GM12874 (cell line): Measurements from ENCODE around the gene FOXB2.

Source experiments
- CTCF ChIP-seq: IDR thresholded peaks from 2 replicates; pipeline ENCODE4 v1.5.1; 2011; ENCODE audit warnings: low read depth, mild to moderate bottlenecking, control low read depth, low read length, moderate library complexity; ENCODE audit not compliant: insufficient read depth

Gene FOXB2

GRCh38 chr9:76989501-76989900, 30.0 kb upstream of the FOXB2 start:
- TF ChIP-seq CTCF = no peak

GRCh38 chr9:76996700-76997099, 22.8 kb upstream of the FOXB2 start:
- TF ChIP-seq CTCF = peak; percentile 69

- no peak for TF ChIP-seq CTCF
Measured at GRCh38 chr9:76999261-76999660, 20.2 kb upstream of the FOXB2 start.

DNA sequence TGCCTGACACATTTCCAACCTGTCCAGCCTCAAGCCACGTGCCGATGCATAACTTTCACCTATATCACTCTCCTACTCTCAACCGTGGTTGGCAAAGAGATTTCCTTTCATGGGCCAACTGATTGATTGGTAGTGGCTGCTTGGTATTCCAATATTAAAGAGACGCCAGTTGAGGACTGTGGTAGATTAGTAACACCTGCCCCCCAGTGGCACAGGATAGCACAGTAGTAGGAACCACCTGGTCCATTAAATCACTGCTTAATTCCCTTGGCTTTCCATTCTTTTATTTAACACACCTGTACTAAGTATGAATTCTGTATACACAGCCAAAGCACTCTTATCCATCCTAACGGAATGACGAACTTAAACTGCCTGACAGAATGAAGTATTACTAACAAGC, 19.1 kb upstream of the FOXB2 start:
- TF ChIP-seq CTCF = no peak

DNA sequence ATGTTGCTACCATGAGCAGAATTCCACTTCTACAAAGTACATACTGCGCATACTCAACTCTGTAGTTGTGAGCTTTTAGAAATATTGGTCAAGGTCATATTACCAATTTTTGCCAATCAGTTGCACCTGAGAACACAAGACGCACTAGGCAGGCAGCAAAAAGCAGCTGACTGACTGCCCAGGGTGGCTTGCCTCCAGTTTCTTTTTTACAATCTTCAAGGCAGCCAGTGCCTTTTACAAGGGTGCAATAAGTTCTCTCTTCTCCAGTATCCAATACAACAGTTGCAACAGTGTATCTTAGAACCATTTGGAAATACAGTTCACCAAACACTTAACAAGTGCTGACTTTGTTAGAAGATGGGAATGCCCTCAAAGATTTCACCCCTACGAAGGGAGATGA, 16.1 kb upstream of the FOXB2 start:
- TF ChIP-seq CTCF = no peak

- TF ChIP-seq CTCF = no peak
Measured at GRCh38 chr9:77005216-77005615, 14.2 kb upstream of the FOXB2 start.

DNA sequence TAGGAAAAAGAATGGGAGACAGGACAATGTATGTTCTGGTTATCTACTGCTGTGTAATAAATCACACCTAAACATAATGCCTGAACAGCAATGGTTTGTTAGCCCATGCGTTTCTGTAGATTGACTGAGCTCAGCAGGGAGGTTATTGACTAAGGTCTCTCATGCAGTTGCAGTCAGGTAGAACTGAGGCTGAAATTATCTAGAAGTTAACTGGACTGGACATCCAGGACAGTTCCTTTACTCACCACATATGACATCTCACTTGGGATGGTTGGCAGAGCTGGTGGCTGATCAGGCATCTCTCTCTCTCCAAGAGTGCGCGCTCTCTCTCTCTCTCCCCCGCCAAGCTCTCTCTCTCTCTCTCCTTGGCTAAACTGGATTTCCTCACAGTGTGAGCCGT, 8.9 kb upstream of the FOXB2 start:
- no peak for TF ChIP-seq CTCF
